ENCODE measurements around the gene RRP8. TPM values are rescaled to one million over a fixed set of nuclear protein-coding genes. Genes with fewer than 3 reads are reported as not detected.
A peak's percentile ranks its signal among the peaks of the same experiment; 100 is the strongest.

Gene RRP8
- total RNA-seq, 2 donors from 2014 or later = 5.4 to 8.9 TPM

- WGBS, 2 donors = 95 to 96% methylated on average over 4 to 13 of the region's 14 CpGs
- Histone ChIP-seq H3K4me3 (no peak overlapping the region), H3K4me1 (peaks cover 14% of the 10 kb centered on the region), H3K36me3 (replicated peaks in 1 of 2; ENCODE audit: insufficient read depth in 1 of 2, low read depth in 2 of 2) (no peaks in the 10 kb centered on the region), H3K27ac (peak overlapping the region in 3 of 4 donors; percentile 17 to 56 (median 51)), H3K9me3 (no peaks in the 10 kb centered on the region), H3K27me3 (no peaks in the 10 kb centered on the region)
- intact Hi-C loops (cut with DNase I) = no loop called here
- ATAC-seq = no peak
- TF ChIP-seq CTCF (IDR thresholded peaks at IDR 0.05) (no peak), POLR2A (IDR thresholded peaks at IDR 0.05) (no peak)
- DNase-seq = peak in 2 of 4 donors; percentile 45 to 53
These were observed 57.4 kb downstream of the RRP8 start for GRCh38 chr11:6545917-6546605.

Other genes with a start within 250 kb of the RRP8 start
- 10 to 100 TPM; 17.1 to 29.7 TPM for gene SMPD1, start 213.1 kb downstream of the RRP8 start, total RNA-seq
- 10 to 100 TPM; 25.4 to 48.5 TPM for gene APBB1, start 184.5 kb downstream of the RRP8 start, total RNA-seq
- gene HPX, start 162.6 kb downstream of the RRP8 start, total RNA-seq = 1 to 10 TPM in 1 of 2 donors, not detected in 1; 1.3 TPM
- 10 to 100 TPM; 22.1 to 24.9 TPM for gene TRIM3, start 129.7 kb downstream of the RRP8 start, total RNA-seq
- 10 to 100 TPM; 47.2 to 82.7 TPM for gene ARFIP2, start 122.3 kb downstream of the RRP8 start, total RNA-seq
- gene TIMM10B, start 122.1 kb downstream of the RRP8 start, total RNA-seq = 10 to 100 TPM; 17.1 to 22.3 TPM
- 10 to 100 TPM; 14.5 to 19.1 TPM for gene DNHD1, start 106.3 kb downstream of the RRP8 start, total RNA-seq
- gene ILK, start 158 bp upstream of the RRP8 start, total RNA-seq = 100 to 1,000 TPM in 1 of 2 donors, 10 to 100 TPM in 1; 82.8 to 137 TPM
- 100 to 1,000 TPM; 115 to 215 TPM for gene TAF10, start 8.6 kb upstream of the RRP8 start, total RNA-seq
- gene TPP1, start 15.8 kb upstream of the RRP8 start, total RNA-seq = 10 to 100 TPM; 20.8 TPM
- 10 to 100 TPM in 1 of 2 donors, 1 to 10 TPM in 1; 6.0 to 10.9 TPM for gene DCHS1, start 52.2 kb upstream of the RRP8 start, total RNA-seq
- gene MRPL17, start 79.7 kb upstream of the RRP8 start, total RNA-seq = 100 to 1,000 TPM in 1 of 2 donors, 10 to 100 TPM in 1; 19.4 to 263 TPM
- gene OR2AG2, start 168.4 kb upstream of the RRP8 start, total RNA-seq = under 1 TPM; under 0.01 to 0.26 TPM
- not detected for gene OR2AG1, start 179.4 kb upstream of the RRP8 start, total RNA-seq
- gene OR6A2, start 196.1 kb upstream of the RRP8 start, total RNA-seq = 1 to 10 TPM; 1.0 to 2.3 TPM
- gene OR10A5, start 242.1 kb upstream of the RRP8 start, total RNA-seq = not detected